ENCODE results near the gene SLC19A3. TPM values are rescaled to one million over a fixed set of nuclear protein-coding genes. Genes with fewer than 3 reads are reported as not detected.
"Not testable (repeated sequence)": the region's sequence is repeated elsewhere in the genome, so short reads cannot be mapped to it uniquely, and the experiment has no call there.

SLC19A3 gene
- total RNA-seq, 1 experiment from 2014 or later = not detected

DNA sequence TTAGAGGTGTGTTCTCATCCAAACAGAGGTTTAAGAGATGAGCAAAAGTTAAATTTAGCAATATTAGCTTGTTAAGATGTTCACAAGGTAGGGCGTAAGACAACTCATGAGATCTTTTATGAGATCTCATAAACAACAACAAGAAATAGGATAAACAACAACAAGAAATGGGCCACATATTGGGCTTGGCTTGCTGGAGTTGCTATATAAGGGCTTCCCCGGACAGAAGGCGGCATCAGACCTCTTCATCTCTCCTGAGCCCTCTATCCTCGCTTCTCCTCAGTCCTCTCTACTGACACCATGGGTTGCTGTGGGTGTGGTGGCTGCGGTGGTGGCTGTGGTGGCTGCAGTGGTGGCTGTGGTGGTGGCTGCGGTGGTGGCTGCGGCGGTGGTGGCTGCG lies 27.8 kb upstream of the SLC19A3 start, which contains the start of gene SCYGR8:
Gene SCYGR8, plus strand, starts transcription at position 301 of the 400 bp plus-strand sequence. Its CDS starts 0 bp downstream, at position 301.
- Histone ChIP-seq H3K4me3 (ENCODE audit: low read length) (no peak within 1 kb of the TSS), H3K9me3 (ENCODE audit: low read length) (no peaks in the 10 kb centered on the region), H3K36me3 (ENCODE audit: insufficient read depth, low read length) (no peaks in the 10 kb centered on the region), H3K9me2 (replicated peaks; ENCODE audit: insufficient read depth, low read length) (no peaks in the 10 kb centered on the region), H2AFZ (ENCODE audit: low read length) (no peak within 1 kb of the TSS), H3K27me3 (ENCODE audit: low read length) (no peaks in the 10 kb centered on the region), H3K9ac (ENCODE audit: low read length) (no peak within 1 kb of the TSS), H4K20me1 (ENCODE audit: insufficient read depth, low read depth, low read length) (no peaks in the 10 kb centered on the region), H3K27ac (ENCODE audit: low read length) (no peak within 1 kb of the TSS), H3K79me2 (ENCODE audit: low read length) (no peaks in the 10 kb centered on the region), H3K4me1 (ENCODE audit: low read length) (no peaks in the 10 kb centered on the region), H3K4me2 (ENCODE audit: low read depth, low read length, poor library complexity, severe bottlenecking) (no peak within 1 kb of the TSS)
- DNase-seq = no peak

DNA sequence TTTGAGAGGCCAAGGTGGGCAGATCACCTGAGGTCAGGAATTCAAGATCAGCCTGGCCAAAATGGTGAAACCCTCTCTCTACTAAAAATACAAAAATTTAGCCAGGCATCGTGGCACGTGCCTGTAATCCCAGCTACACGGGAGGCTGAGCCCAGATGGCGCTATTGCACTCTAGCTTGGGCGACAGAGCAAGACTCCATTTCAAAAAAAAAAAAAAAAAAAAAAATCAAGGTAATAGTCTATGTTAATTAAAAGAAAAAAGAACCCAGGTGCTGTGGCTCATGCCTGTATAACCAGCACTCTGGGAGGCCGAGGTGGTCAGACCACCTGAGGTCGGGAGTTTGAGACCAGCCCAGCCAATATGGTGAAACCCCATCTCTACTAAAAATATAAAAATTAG lies 22.9 kb upstream of the SLC19A3 start:
- not testable (repeated sequence) for H4K20me1 ChIP-seq (ENCODE audit: insufficient read depth, low read depth, low read length); H3K79me2 ChIP-seq (ENCODE audit: low read length); H2AFZ ChIP-seq (ENCODE audit: low read length); H3K27ac ChIP-seq (ENCODE audit: low read length); H3K27me3 ChIP-seq (ENCODE audit: low read length); H3K9me3 ChIP-seq (ENCODE audit: low read length); H3K9me2 ChIP-seq (replicated peaks; ENCODE audit: insufficient read depth, low read length); H3K36me3 ChIP-seq (ENCODE audit: insufficient read depth, low read length); H3K4me3 ChIP-seq (ENCODE audit: low read length); H3K4me2 ChIP-seq (ENCODE audit: low read depth, low read length, poor library complexity, severe bottlenecking); H3K4me1 ChIP-seq (ENCODE audit: low read length); H3K9ac ChIP-seq (ENCODE audit: low read length)
- DNase-seq = peak; percentile 71

DNA sequence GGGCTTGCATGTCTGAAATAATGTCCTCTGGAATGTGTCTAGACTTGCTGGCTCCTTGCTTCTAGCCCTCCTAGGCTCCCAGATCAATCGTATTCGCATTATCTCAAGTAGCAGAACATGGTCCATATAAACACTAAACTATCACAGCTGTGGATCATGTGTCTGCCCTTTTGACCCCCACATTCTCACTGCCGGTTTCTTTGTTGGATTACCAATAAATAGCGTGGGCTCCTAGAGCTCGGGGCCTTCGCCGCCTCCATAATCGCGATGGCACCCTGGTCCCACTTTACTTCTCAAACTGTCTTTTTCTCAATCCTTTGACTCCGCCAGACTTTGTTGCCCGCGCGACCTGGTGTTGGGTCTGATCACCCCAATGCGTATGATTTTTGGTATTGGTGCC lies 21.5 kb upstream of the SLC19A3 start:
- Histone ChIP-seq H3K36me3 (ENCODE audit: insufficient read depth, low read length) (no peaks in the 10 kb centered on the region), H3K9me3 (ENCODE audit: low read length) (no peaks in the 10 kb centered on the region), H3K79me2 (ENCODE audit: low read length) (no peaks in the 10 kb centered on the region), H3K27ac (ENCODE audit: low read length) (no peak overlapping the region), H4K20me1 (ENCODE audit: insufficient read depth, low read depth, low read length) (no peaks in the 10 kb centered on the region), H3K4me1 (ENCODE audit: low read length) (no peaks in the 10 kb centered on the region), H2AFZ (ENCODE audit: low read length) (no peak overlapping the region), H3K9ac (ENCODE audit: low read length) (no peak overlapping the region), H3K4me3 (ENCODE audit: low read length) (no peak overlapping the region), H3K4me2 (ENCODE audit: low read depth, low read length, poor library complexity, severe bottlenecking) (no peak overlapping the region), H3K9me2 (replicated peaks; ENCODE audit: insufficient read depth, low read length) (no peaks in the 10 kb centered on the region), H3K27me3 (ENCODE audit: low read length) (no peaks in the 10 kb centered on the region)
- DNase-seq = no peak

DNA sequence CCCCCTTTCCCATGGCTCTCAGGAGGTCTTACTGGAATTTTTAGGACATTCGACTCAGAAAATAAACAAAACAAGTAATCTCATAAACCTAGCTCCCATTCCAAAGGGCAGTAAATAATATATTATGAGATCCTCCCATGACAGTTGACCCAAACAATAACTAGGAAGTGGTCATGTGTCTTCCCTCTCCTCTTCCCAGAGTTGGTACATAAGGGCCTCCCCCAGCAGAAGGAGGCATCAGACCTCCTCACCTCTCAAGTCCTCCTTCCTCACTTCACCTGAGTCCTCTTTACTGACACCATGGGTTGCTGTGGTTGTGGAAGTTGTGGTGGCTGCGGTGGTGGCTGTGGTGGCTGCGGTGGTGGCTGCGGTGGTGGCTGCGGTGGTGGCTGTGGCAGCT lies 10.2 kb upstream of the SLC19A3 start, which contains the start of gene SCYGR7:
Gene SCYGR7, plus strand, starts transcription at position 301 of the 400 bp plus-strand sequence. Its CDS starts 0 bp downstream, at position 301.
- Histone ChIP-seq H3K9me2 (replicated peaks; ENCODE audit: insufficient read depth, low read length) (no peaks in the 10 kb centered on the region), H3K27me3 (ENCODE audit: low read length) (no peaks in the 10 kb centered on the region), H3K27ac (ENCODE audit: low read length) (no peak within 1 kb of the TSS), H4K20me1 (ENCODE audit: insufficient read depth, low read depth, low read length) (no peaks in the 10 kb centered on the region), H3K9me3 (ENCODE audit: low read length) (no peaks in the 10 kb centered on the region), H2AFZ (ENCODE audit: low read length) (no peak within 1 kb of the TSS), H3K36me3 (ENCODE audit: insufficient read depth, low read length) (no peaks in the 10 kb centered on the region), H3K4me2 (ENCODE audit: low read depth, low read length, poor library complexity, severe bottlenecking) (no peak within 1 kb of the TSS), H3K4me3 (ENCODE audit: low read length) (no peak within 1 kb of the TSS), H3K9ac (ENCODE audit: low read length) (no peak within 1 kb of the TSS), H3K79me2 (ENCODE audit: low read length) (no peaks in the 10 kb centered on the region), H3K4me1 (ENCODE audit: low read length) (no peaks in the 10 kb centered on the region)
- no peak for DNase-seq

DNA sequence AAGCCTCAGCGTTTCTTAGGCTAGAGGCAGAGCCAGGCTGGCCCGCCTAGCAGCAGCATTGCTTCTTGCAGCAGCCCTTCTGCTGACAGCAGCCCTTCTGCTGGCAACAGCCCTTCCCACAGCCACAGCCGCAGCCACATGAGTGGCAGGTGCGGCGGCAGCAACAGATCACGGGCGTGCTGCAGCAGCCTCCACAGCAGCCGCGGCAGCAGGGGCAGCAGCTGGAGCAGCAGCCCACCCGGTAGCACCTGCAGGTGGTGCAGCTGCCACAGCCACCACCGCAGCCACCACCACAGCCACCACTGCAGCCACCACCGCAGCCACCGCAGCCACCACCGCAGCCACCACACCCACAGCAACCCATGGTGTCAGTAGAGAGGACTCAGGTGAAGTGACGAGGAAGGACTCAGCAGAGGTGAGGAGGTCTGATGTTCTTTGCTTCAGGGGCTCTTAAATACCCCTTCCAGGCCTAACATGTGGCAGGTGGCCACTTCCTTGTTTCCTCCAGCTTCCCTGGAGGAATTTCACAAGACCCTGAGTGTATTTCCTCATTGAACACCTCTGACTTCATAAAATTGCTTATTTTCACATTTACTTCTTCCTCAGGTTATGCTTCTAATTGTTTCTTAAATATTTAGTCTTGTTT lies 6.7 kb upstream of the SLC19A3 start, which contains the start of gene SCYGR6:
Gene SCYGR6, minus strand, starts transcription at position 364 of the 646 bp plus-strand sequence. Its CDS starts 0 bp downstream, at position 364.
- no peaks in the 10 kb centered on the region for H3K27me3 ChIP-seq (ENCODE audit: low read length)
- no peaks in the 10 kb centered on the region for H3K9me3 ChIP-seq (ENCODE audit: low read length)
- H3K4me1 ChIP-seq (ENCODE audit: low read length) = no peaks in the 10 kb centered on the region
- no peak within 1 kb of the TSS for H2AFZ ChIP-seq (ENCODE audit: low read length)
- no peaks in the 10 kb centered on the region for H3K9me2 ChIP-seq (replicated peaks; ENCODE audit: insufficient read depth, low read length)
- no peak for DNase-seq
- H3K36me3 ChIP-seq (ENCODE audit: insufficient read depth, low read length) = no peaks in the 10 kb centered on the region
- H3K79me2 ChIP-seq (ENCODE audit: low read length) = no peaks in the 10 kb centered on the region
- H3K9ac ChIP-seq (ENCODE audit: low read length) = no peak within 1 kb of the TSS
- H4K20me1 ChIP-seq (ENCODE audit: insufficient read depth, low read depth, low read length) = no peaks in the 10 kb centered on the region
- H3K27ac ChIP-seq (ENCODE audit: low read length) = no peak within 1 kb of the TSS
- no peak within 1 kb of the TSS for H3K4me2 ChIP-seq (ENCODE audit: low read depth, low read length, poor library complexity, severe bottlenecking)
- H3K4me3 ChIP-seq (ENCODE audit: low read length) = no peak within 1 kb of the TSS

DNA sequence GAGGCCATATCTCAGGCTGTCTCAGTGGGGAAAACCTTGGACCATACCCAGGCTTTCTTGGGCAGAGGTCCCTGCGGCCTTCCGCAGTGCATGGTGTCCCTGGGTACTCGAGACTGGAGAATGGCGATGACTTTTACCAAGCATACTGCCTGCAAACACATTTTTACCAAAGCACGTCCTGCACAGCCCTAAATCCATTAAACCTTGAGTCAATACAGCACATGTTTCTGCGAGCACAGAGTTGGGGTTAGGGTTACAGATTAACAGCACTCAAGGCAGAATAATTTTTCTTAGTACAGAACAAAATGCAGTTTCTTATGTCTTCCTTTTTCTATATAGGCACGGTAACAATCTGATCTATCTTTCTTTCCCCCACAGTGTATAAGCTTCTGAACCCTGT lies 5.0 kb upstream of the SLC19A3 start:
- not testable (repeated sequence) for H3K79me2 ChIP-seq (ENCODE audit: low read length); H3K9me3 ChIP-seq (ENCODE audit: low read length); DNase-seq

DNA sequence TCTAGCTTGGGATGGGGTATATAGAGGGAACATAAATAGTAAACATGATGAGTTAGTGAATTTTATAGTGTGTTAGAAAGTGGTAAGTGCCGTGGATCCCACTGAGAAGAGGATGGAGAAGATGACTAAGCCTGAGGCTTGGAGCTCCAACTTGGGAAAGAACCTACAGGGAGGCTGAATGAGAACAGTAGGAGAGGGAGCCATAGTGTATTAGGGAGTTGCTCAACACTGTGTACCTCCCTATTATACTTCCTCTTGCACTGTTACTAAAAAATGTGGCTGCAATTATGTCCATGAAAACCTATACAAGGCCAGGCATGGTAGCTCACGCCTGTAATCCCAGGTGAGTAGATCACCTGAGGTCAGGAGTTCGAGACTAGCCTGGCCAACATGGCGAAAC lies 2.9 kb upstream of the SLC19A3 start:
- Histone ChIP-seq H2AFZ (ENCODE audit: low read length) (no peak overlapping the region), H3K36me3 (ENCODE audit: insufficient read depth, low read length) (no peaks in the 10 kb centered on the region), H3K4me3 (ENCODE audit: low read length) (no peak overlapping the region), H3K4me2 (ENCODE audit: low read depth, low read length, poor library complexity, severe bottlenecking) (no peak overlapping the region), H3K9me3 (ENCODE audit: low read length) (no peaks in the 10 kb centered on the region), H3K9me2 (replicated peaks; ENCODE audit: insufficient read depth, low read length) (no peaks in the 10 kb centered on the region), H3K27ac (ENCODE audit: low read length) (no peak overlapping the region), H3K79me2 (ENCODE audit: low read length) (no peaks in the 10 kb centered on the region), H3K4me1 (ENCODE audit: low read length) (no peaks in the 10 kb centered on the region), H4K20me1 (ENCODE audit: insufficient read depth, low read depth, low read length) (no peaks in the 10 kb centered on the region), H3K27me3 (ENCODE audit: low read length) (no peaks in the 10 kb centered on the region), H3K9ac (ENCODE audit: low read length) (no peak overlapping the region)
- no peak for DNase-seq

More for the DNA sequence above, 5.0 kb upstream of the SLC19A3 start:
- H3K4me1 ChIP-seq (ENCODE audit: low read length); H3K9ac ChIP-seq (ENCODE audit: low read length); H2AFZ ChIP-seq (ENCODE audit: low read length); H4K20me1 ChIP-seq (ENCODE audit: insufficient read depth, low read depth, low read length); H3K36me3 ChIP-seq (ENCODE audit: insufficient read depth, low read length); H3K4me2 ChIP-seq (ENCODE audit: low read depth, low read length, poor library complexity, severe bottlenecking); H3K4me3 ChIP-seq (ENCODE audit: low read length); H3K9me2 ChIP-seq (replicated peaks; ENCODE audit: insufficient read depth, low read length); H3K27ac ChIP-seq (ENCODE audit: low read length); H3K27me3 ChIP-seq (ENCODE audit: low read length): not testable (repeated sequence)

DNA sequence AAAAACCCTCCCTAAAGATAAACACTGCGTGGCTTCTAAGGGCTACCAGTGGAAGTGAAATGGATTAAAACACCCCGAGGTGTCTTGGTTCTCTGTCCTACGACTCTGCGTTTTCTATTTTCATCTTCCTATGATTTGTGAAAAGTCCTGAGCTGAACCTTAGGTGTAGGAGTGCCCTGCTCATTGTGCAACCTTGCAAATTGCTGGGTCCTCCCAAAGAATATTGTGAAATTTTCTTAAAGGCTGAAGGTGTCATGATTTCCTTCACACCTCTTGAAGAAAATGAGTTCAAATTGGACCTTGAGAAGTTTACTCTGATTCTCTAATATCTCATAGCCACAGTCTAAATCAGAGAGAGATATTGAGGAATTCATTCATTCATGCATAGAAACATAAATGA lies 1.8 kb upstream of the SLC19A3 start:
- Histone ChIP-seq H4K20me1 (ENCODE audit: insufficient read depth, low read depth, low read length) (no peaks in the 10 kb centered on the region), H3K4me1 (ENCODE audit: low read length) (no peaks in the 10 kb centered on the region), H3K4me3 (ENCODE audit: low read length) (no peak overlapping the region), H3K36me3 (ENCODE audit: insufficient read depth, low read length) (no peaks in the 10 kb centered on the region), H3K9ac (ENCODE audit: low read length) (no peak overlapping the region), H3K9me2 (replicated peaks; ENCODE audit: insufficient read depth, low read length) (no peaks in the 10 kb centered on the region), H3K4me2 (ENCODE audit: low read depth, low read length, poor library complexity, severe bottlenecking) (no peak overlapping the region), H3K79me2 (ENCODE audit: low read length) (no peaks in the 10 kb centered on the region), H2AFZ (ENCODE audit: low read length) (no peak overlapping the region), H3K27me3 (ENCODE audit: low read length) (no peaks in the 10 kb centered on the region), H3K9me3 (ENCODE audit: low read length) (no peaks in the 10 kb centered on the region), H3K27ac (ENCODE audit: low read length) (no peak overlapping the region)
- DNase-seq = no peak
